ENCODE measurements around the gene TECPR2. TPM values are rescaled to one million over a fixed set of nuclear protein-coding genes. Genes with fewer than 3 reads are reported as not detected.
A peak's percentile ranks its signal among the peaks of the same experiment; 100 is the strongest.
"Not testable (repeated sequence)": the region's sequence is repeated elsewhere in the genome, so short reads cannot be mapped to it uniquely, and the experiment has no call there.

The TECPR2 gene
- total RNA-seq, 2 donors from 2014 or later, result 4.6 to 4.9 TPM

DNA sequence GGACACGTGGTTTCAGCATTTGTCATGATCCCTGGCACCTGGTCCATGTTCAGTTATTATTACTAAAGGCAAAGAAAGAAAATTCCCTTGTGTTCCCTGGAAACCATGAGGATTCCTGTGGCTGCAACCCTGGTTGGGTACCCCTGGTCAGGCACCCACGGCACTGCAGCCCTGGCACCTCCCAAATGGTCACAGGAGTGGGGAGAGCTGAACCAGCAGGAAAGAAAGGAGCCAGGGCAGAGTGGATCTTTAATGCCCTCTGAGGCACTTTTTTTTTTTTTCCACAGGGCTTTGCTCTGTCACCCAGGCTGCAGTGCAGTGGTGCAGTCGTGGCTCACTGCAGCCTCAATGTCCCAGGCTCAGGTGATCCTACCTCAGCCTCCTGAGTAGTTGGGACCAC lies 17.5 kb upstream of the TECPR2 start:
- H3K27me3 Mint-ChIP-seq, result no peaks in the 10 kb centered on the region
- no peaks in the 10 kb centered on the region for H3K9me3 Mint-ChIP-seq
- peak overlapping the region; percentile 41 for H3K27ac Mint-ChIP-seq
- no peak overlapping the region for H3K4me3 Mint-ChIP-seq
- no peak for ATAC-seq (replicated peaks)
- peaks cover 93% of the 10 kb centered on the region for H3K36me3 Mint-ChIP-seq (ENCODE audit: low read depth)
- H3K4me1 Mint-ChIP-seq, result no peaks in the 10 kb centered on the region

DNA sequence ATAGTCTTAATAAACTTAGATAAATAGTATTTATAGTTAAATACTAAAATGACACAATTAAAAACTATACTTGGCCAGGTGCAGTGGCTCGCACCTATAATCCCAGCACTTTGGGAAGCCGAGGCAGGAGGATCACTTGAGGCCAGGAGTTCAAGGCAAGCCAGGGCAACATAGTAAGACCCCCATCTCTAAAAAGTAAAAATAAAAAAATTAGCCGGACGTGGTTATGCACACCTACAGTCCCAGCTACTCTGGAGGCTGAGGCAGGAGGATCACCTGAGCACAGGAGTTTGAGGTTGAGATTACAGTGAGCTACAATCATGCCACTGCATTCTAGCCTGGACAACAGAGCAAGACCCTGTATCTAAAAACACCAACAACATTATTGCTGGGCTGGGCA lies 16.1 kb upstream of the TECPR2 start:
- Mint-ChIP-seq H3K27me3 (no peaks in the 10 kb centered on the region), H3K4me3 (no peak overlapping the region), H3K4me1 (no peaks in the 10 kb centered on the region), H3K9me3 (no peaks in the 10 kb centered on the region), H3K27ac (no peak overlapping the region), H3K36me3 (ENCODE audit: low read depth) (peaks cover 92% of the 10 kb centered on the region)
- no peak for ATAC-seq (replicated peaks)

- H3K9me3 Mint-ChIP-seq, result no peaks in the 10 kb centered on the region
- peak overlapping the region; percentile 48 for H3K27ac Mint-ChIP-seq
- no peaks in the 10 kb centered on the region for H3K4me1 Mint-ChIP-seq
- no peaks in the 10 kb centered on the region for H3K27me3 Mint-ChIP-seq
- no peak overlapping the region for H3K4me3 Mint-ChIP-seq
- ATAC-seq (replicated peaks), result no peak
- peaks cover 93% of the 10 kb centered on the region for H3K36me3 Mint-ChIP-seq (ENCODE audit: low read depth)
Measured at GRCh38 chr14:102348376-102348775, 14.4 kb upstream of the TECPR2 start.

DNA sequence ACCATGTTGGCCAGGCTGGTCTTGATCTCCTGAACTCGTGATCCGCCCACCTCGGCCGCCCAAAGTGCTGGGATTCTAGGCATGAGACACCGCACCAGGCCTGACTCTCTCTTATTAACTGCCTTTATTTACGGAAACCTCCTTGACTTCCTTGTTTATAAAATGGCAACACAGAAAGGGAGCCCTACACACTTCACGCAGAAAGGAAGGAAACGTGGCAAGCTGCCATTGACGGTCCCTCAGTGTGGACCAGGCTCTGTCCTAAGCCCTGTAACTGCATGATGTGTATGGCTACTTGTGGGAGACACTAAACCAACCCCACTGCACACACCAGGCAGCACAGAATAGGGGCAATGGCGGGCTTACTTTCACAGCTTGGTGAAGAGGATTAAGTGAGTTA lies 11.7 kb upstream of the TECPR2 start:
- Mint-ChIP-seq H3K4me3 (no peak overlapping the region), H3K27me3 (no peaks in the 10 kb centered on the region), H3K9me3 (no peaks in the 10 kb centered on the region), H3K36me3 (ENCODE audit: low read depth) (peaks cover 97% of the 10 kb centered on the region), H3K27ac (no peak overlapping the region), H3K4me1 (no peaks in the 10 kb centered on the region)
- no peak for ATAC-seq (replicated peaks)

GRCh38 chr14:102351593-102351992 lies 11.1 kb upstream of the TECPR2 start:
- ATAC-seq (replicated peaks); H3K4me3 Mint-ChIP-seq; H3K4me1 Mint-ChIP-seq; H3K27me3 Mint-ChIP-seq; H3K27ac Mint-ChIP-seq; H3K9me3 Mint-ChIP-seq: not testable (repeated sequence)
- peaks cover 98% of the 10 kb centered on the region for H3K36me3 Mint-ChIP-seq (ENCODE audit: low read depth)

DNA sequence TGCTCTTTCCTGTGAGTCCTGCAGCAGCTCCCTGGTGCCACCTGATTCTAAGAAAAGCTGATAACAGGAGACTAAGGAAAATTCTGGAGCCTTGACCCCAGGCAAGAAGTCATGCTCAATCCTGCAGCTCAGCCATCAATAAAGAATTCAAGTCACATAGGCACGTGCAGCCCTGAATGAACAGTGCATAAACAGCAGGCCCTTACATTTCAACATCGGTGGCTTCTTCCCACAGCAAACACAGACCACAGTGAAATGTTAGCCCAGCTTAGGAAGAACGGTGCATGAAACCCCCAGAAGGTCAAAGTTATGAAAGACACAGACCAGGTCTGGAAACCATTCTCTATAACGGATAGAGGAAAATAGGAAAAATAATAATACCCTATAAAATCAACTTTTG lies 10.5 kb upstream of the TECPR2 start:
- no peaks in the 10 kb centered on the region for H3K4me1 Mint-ChIP-seq
- H3K9me3 Mint-ChIP-seq, result no peaks in the 10 kb centered on the region
- ATAC-seq (replicated peaks), result no peak
- no peak overlapping the region for H3K4me3 Mint-ChIP-seq
- H3K36me3 Mint-ChIP-seq (ENCODE audit: low read depth), result peaks cover 98% of the 10 kb centered on the region
- H3K27me3 Mint-ChIP-seq, result no peaks in the 10 kb centered on the region
- H3K27ac Mint-ChIP-seq, result no peak overlapping the region

- Mint-ChIP-seq H3K4me1 (no peaks in the 10 kb centered on the region), H3K27ac (no peak overlapping the region), H3K27me3 (no peaks in the 10 kb centered on the region), H3K36me3 (ENCODE audit: low read depth) (peaks cover 98% of the 10 kb centered on the region), H3K4me3 (no peak overlapping the region), H3K9me3 (no peaks in the 10 kb centered on the region)
- no peak for ATAC-seq (replicated peaks)
Measured at GRCh38 chr14:102353126-102353619, 9.6 kb upstream of the TECPR2 start.

DNA sequence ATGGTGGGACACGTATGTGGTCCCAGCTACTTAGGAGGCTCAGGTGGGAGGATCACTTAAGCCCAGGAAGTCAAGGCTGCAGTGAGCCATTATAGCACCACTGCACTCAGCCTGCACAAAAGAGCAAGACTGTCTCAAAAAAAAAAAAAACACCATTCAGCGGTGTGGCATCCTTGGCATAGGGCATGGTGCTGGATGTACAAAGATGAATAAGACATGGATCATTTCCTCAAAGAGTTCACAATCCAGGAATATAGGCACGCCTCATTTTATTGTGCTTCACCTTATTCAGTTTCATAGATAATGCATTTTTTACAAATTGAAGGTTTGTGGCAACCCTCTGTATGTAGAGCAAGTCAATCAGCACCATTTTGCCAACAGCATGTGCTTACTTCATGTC lies 6.5 kb upstream of the TECPR2 start:
- peaks cover 9% of the 10 kb centered on the region for H3K4me1 Mint-ChIP-seq
- H3K9me3 Mint-ChIP-seq, result no peaks in the 10 kb centered on the region
- H3K27me3 Mint-ChIP-seq, result no peaks in the 10 kb centered on the region
- no peak overlapping the region for H3K27ac Mint-ChIP-seq
- ATAC-seq (replicated peaks), result no peak
- no peak overlapping the region for H3K4me3 Mint-ChIP-seq
- H3K36me3 Mint-ChIP-seq (ENCODE audit: low read depth), result peaks cover 93% of the 10 kb centered on the region

- H3K9me3 Mint-ChIP-seq, result no peaks in the 10 kb centered on the region
- ATAC-seq (replicated peaks), result no peak
- H3K4me3 Mint-ChIP-seq, result no peak overlapping the region
- H3K36me3 Mint-ChIP-seq (ENCODE audit: low read depth), result peaks cover 64% of the 10 kb centered on the region
- H3K4me1 Mint-ChIP-seq, result peaks cover 14% of the 10 kb centered on the region
- no peak overlapping the region for H3K27ac Mint-ChIP-seq
- no peaks in the 10 kb centered on the region for H3K27me3 Mint-ChIP-seq
Measured at GRCh38 chr14:102359341-102359740, 3.4 kb upstream of the TECPR2 start.

DNA sequence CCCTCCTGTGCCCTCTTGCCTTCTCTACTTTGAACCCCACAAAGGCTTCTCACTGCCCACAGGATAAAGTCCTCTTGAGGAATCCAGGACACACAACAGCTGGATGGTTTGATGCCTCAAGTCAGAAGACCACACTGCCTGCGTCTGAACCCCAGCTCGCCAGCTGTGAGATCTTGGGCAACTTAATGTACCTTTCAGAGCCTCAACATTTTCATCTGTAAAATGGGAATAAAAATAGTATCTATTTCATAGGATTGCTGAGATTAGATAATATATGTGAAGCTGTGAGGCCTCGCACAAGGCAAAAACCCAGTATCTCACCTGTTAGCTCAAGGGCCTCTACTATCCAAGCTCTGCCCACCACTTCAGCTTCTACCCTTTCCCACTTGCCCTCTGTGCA lies 2.4 kb upstream of the TECPR2 start:
- no peak for ATAC-seq (replicated peaks)
- Mint-ChIP-seq H3K4me1 (peaks cover 14% of the 10 kb centered on the region), H3K27ac (peak overlapping the region; percentile 79), H3K36me3 (ENCODE audit: low read depth) (peaks cover 54% of the 10 kb centered on the region), H3K27me3 (no peaks in the 10 kb centered on the region), H3K9me3 (no peaks in the 10 kb centered on the region), H3K4me3 (no peak overlapping the region)

DNA sequence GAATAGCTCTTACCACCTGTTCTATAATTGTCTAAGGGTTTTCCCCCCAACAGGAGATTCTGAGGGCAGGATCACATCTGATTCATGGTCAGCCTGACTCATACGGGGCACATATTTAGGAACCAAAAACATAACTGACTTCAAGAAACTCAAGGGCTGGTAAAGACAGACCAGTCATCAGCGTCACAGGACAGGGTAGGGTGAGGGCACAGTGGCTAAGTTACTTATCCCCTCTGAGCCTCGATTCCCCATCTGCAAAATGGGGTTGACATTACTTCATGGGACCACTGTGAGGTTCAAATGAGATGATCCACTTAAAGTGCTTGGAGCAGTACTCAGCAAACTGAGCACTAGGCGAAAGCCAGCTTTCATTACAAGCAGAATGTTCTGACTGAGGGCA lies 657 bp upstream of the TECPR2 start:
- peak; percentile 93 for ATAC-seq (replicated peaks)
- H3K36me3 Mint-ChIP-seq (ENCODE audit: low read depth), result peaks cover 37% of the 10 kb centered on the region
- H3K27ac Mint-ChIP-seq, result peak overlapping the region; percentile 88
- H3K4me1 Mint-ChIP-seq, result peaks cover 17% of the 10 kb centered on the region
- no peak overlapping the region for H3K4me3 Mint-ChIP-seq
- H3K9me3 Mint-ChIP-seq, result no peaks in the 10 kb centered on the region
- H3K27me3 Mint-ChIP-seq, result no peaks in the 10 kb centered on the region

GRCh38 chr14:102363182-102363943 lies 622 bp downstream of the TECPR2 start:
- H3K36me3 Mint-ChIP-seq (ENCODE audit: low read depth), result peaks cover 24% of the 10 kb centered on the region
- peaks cover 23% of the 10 kb centered on the region for H3K4me1 Mint-ChIP-seq
- ATAC-seq (replicated peaks), result peak; percentile 6
- no peaks in the 10 kb centered on the region for H3K9me3 Mint-ChIP-seq
- H3K4me3 Mint-ChIP-seq, result no peak overlapping the region
- no peaks in the 10 kb centered on the region for H3K27me3 Mint-ChIP-seq
- peak overlapping the region; percentile 88 for H3K27ac Mint-ChIP-seq

DNA sequence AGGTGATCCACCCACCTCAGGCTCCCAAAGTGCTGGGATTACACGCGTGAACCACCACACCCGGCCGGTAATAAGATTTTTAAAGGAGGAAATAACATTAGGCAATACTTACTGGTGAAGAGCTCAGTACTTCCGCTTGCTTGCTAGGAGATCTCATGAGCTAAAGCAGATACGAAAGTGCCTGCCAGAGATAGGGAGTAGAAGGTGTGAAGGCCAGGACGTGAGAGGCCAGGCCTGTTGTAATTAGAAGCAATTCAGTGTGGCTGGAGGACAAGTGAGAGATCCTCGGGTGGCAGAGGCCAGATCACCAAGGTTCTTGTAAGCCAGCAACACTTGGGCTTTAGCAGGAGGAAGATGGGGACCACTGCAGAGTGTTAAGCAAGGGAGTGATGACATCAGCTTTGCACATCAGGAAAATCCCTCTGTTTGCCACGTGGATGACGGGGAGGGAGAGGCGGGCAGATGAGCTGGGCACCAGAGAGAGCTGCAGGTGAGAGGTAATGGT lies 7.6 kb downstream of the TECPR2 start:
- Mint-ChIP-seq H3K9me3 (no peaks in the 10 kb centered on the region), H3K27ac (peak overlapping the region; percentile 44), H3K4me1 (peaks cover 26% of the 10 kb centered on the region), H3K36me3 (ENCODE audit: low read depth) (no peaks in the 10 kb centered on the region), H3K4me3 (no peak overlapping the region), H3K27me3 (no peaks in the 10 kb centered on the region)
- ATAC-seq (replicated peaks), result no peak

DNA sequence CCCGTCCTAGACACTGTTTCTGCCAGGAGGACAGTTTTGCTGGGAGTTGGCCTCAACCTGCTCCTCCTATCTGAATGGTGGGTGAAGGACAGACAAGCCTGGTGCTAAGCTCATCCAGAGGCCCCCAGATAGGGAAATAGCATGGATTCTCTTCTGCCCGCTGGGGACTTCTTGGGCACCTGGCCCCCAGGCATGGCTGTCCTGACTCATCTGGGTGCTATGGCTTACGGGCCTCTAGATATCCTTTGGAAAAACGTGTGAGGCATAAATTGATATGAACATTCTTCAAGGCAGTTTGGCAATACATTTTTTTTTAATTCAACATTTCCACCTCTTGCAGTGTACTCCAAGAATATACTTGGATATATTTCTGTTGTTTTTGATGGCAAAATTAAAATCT lies 8.6 kb downstream of the TECPR2 start:
- Mint-ChIP-seq H3K9me3 (no peaks in the 10 kb centered on the region), H3K36me3 (ENCODE audit: low read depth) (no peaks in the 10 kb centered on the region), H3K27me3 (no peaks in the 10 kb centered on the region), H3K4me3 (no peak overlapping the region), H3K4me1 (peaks cover 28% of the 10 kb centered on the region), H3K27ac (no peak overlapping the region)
- ATAC-seq (replicated peaks), result no peak

- Mint-ChIP-seq H3K27ac (peak overlapping the region; percentile 33), H3K4me3 (peak overlapping the region; percentile 42), H3K27me3 (no peaks in the 10 kb centered on the region), H3K36me3 (ENCODE audit: low read depth) (peaks cover 6% of the 10 kb centered on the region), H3K9me3 (no peaks in the 10 kb centered on the region), H3K4me1 (peaks cover 19% of the 10 kb centered on the region)
- ATAC-seq (replicated peaks), result peak; percentile 28
Measured at GRCh38 chr14:102373110-102373509, 10.4 kb downstream of the TECPR2 start.
